ENCODE measurements around the gene PEX14.

Gene PEX14

GRCh38 chr1:10546896-10547295 is 72.1 kb downstream of the PEX14 start:
- Histone ChIP-seq H3K4me1 (no peaks in the 10 kb centered on the region), H3K4me3 (ENCODE audit: low read depth, low read length) (no peak overlapping the region), H3K9me3 (no peaks in the 10 kb centered on the region), H3K27me3 (no peaks in the 10 kb centered on the region), H3K36me3 (no peaks in the 10 kb centered on the region)
- DNase-seq: no peak
- TF ChIP-seq, protein P1, sequence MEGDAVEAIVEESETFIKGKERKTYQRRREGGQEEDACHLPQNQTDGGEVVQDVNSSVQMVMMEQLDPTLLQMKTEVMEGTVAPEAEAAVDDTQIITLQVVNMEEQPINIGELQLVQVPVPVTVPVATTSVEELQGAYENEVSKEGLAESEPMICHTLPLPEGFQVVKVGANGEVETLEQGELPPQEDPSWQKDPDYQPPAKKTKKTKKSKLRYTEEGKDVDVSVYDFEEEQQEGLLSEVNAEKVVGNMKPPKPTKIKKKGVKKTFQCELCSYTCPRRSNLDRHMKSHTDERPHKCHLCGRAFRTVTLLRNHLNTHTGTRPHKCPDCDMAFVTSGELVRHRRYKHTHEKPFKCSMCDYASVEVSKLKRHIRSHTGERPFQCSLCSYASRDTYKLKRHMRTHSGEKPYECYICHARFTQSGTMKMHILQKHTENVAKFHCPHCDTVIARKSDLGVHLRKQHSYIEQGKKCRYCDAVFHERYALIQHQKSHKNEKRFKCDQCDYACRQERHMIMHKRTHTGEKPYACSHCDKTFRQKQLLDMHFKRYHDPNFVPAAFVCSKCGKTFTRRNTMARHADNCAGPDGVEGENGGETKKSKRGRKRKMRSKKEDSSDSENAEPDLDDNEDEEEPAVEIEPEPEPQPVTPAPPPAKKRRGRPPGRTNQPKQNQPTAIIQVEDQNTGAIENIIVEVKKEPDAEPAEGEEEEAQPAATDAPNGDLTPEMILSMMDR (IDR thresholded peaks at IDR 0.05; ENCODE audit: low read depth, low read length): no peak

- DNase-seq: no peak
- Histone ChIP-seq H3K4me3 (ENCODE audit: low read depth, low read length) (no peak overlapping the region), H3K9me3 (no peaks in the 10 kb centered on the region), H3K27me3 (no peaks in the 10 kb centered on the region), H3K4me1 (no peaks in the 10 kb centered on the region; the same call in 1 of the 2 replicates), H3K36me3 (no peaks in the 10 kb centered on the region)
- TF ChIP-seq, protein P1 (IDR thresholded peaks at IDR 0.05; ENCODE audit: low read depth, low read length): no peak
Observed at GRCh38 chr1:10549904-10550664, 75.3 kb downstream of the PEX14 start.

DNA sequence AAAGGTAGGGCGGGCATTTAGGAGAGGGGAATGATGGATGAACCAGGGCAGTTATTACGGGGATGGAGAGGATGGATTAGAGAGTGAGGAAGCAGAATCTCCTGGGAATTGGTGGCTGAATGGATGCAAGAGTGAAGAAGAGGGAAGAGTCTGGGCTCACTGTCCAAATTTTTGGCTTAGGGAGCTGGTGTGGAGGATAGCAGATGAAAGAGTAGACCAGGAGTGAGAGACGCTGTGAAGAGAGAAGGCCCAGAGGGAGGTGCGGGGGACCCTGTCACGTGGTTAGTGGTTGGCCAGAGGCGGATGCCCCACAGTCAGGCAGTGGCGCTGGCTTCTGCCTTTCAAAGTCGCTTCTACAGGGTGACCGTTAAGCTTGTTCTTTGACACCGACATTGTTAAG is 78.4 kb downstream of the PEX14 start:
- Histone ChIP-seq H3K36me3 (no peaks in the 10 kb centered on the region), H3K4me1 (peaks cover 8% of the 10 kb centered on the region), H3K4me3 (ENCODE audit: low read depth, low read length) (no peak overlapping the region), H3K27me3 (no peaks in the 10 kb centered on the region), H3K9me3 (no peaks in the 10 kb centered on the region)
- no peak for DNase-seq
- TF ChIP-seq, protein P1 (IDR thresholded peaks at IDR 0.05; ENCODE audit: low read depth, low read length): no peak

DNA sequence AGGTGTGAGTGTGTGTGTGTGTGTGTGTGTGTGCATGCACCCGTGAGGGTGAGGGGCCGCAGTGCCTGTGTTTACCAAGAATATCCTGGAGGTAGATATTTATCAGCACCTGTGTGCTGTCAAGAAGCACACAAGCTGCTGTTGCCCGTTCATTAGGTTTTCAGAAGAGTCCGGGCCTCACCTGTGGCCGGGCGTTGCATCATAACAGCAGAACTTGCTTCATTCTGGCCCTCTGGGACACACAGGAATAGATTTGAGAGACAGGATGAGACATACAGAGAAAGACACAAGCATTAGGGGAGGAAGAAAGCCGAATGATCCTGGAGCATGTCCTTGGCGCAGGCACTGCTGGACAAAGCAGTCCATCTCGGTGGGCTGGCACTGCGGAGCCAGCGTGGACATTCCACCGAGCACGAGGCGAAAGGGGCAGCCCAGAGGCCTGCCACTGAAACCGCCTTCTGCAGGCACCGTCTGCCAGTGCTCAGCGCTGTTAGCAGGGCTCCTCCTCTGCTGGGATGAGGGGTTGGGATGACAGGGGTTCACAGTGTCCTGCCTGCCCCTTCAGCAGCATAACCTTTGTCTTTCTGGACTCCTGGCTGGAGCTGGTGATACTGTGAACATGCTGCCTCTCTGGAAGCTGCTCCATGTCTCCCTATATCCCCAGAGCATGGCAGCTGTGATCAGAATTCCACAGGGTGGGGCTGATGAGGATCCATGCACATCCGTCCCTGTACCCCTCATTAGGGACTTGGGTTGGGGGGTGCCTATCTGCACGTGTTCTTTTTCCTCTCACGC is 81.1 kb downstream of the PEX14 start:
- no peaks in the 10 kb centered on the region for H3K36me3 ChIP-seq
- H3K4me1 ChIP-seq: peaks cover 8% of the 10 kb centered on the region
- no peaks in the 10 kb centered on the region for H3K9me3 ChIP-seq
- TF ChIP-seq, protein P1 (IDR thresholded peaks at IDR 0.05; ENCODE audit: low read depth, low read length): no peak
- H3K27me3 ChIP-seq: no peaks in the 10 kb centered on the region
- DNase-seq: peak; percentile 19
- no peak overlapping the region for H3K4me3 ChIP-seq (ENCODE audit: low read depth, low read length)

GRCh38 chr1:10556430-10557005 is 81.8 kb downstream of the PEX14 start:
- TF ChIP-seq, protein P1 (IDR thresholded peaks at IDR 0.05; ENCODE audit: low read depth, low read length): no peak
- no peak overlapping the region for H3K4me3 ChIP-seq (ENCODE audit: low read depth, low read length)

More at GRCh38 chr1:10556430-10557005, 81.8 kb downstream of the PEX14 start:
- Histone ChIP-seq H3K36me3 (no peaks in the 10 kb centered on the region), H3K27me3 (no peaks in the 10 kb centered on the region), H3K9me3 (no peaks in the 10 kb centered on the region), H3K4me1 (peaks cover 8% of the 10 kb centered on the region)
- peak; percentile 49 for DNase-seq
